Subcutaneous abdominal adipose tissue (tissue), 5 donors: ENCODE results near the gene INTS6L.

Experiments
- H3K27ac ChIP-seq: one replicate; pipeline ENCODE4 v1.7.0; 2013; ENCODE audit warnings: low read depth, mild to moderate bottlenecking, inconsistent platforms, low read length, moderate library complexity
- H3K27me3 ChIP-seq, 5 donors: one replicate each; pipeline ENCODE4 v1.7.0; 2013; ENCODE audit warnings: low read length in 5 of 5, inconsistent platforms in 1 of 5; ENCODE audit not compliant: control insufficient read depth in 5 of 5, insufficient read depth in 4 of 5
- H3K36me3 ChIP-seq, 5 donors: one replicate each; pipeline ENCODE4 v1.7.0; 2013; ENCODE audit warnings: low read length in 5 of 5; ENCODE audit not compliant: control insufficient read depth in 5 of 5, insufficient read depth in 5 of 5
- H3K4me1 ChIP-seq, 5 donors: one replicate each; pipeline ENCODE4 v1.7.0; 2013; ENCODE audit warnings: low read length in 5 of 5, mild to moderate bottlenecking in 3 of 5, moderate library complexity in 1 of 5; ENCODE audit not compliant: control insufficient read depth in 5 of 5, insufficient read depth in 5 of 5
- H3K4me3 ChIP-seq, 5 donors: one replicate each; pipeline ENCODE4 v1.7.0; 2013; ENCODE audit warnings: low read length in 5 of 5, low read depth in 1 of 5
- H3K9ac ChIP-seq, 5 donors: one replicate each; pipeline ENCODE4 v1.7.0; 2013; ENCODE audit warnings: low read length in 5 of 5, mild to moderate bottlenecking in 4 of 5, moderate library complexity in 3 of 5
- H3K9me3 ChIP-seq, 5 donors: one replicate each; pipeline ENCODE4 v1.7.0; 2013; ENCODE audit warnings: low read length in 5 of 5; ENCODE audit not compliant: control insufficient read depth in 5 of 5
- donor health status: healthy.
- donor health status: healthy.
- donor health status: healthy.
- donor health status: healthy.
- donor health status: healthy.

INTS6L gene

GRCh38 chrX:135497736-135498135, 22.7 kb upstream of the INTS6L start:
- H3K9ac ChIP-seq, result no peak overlapping the region
- H3K36me3 ChIP-seq, result no peaks in the 10 kb centered on the region
- H3K27me3 ChIP-seq, result peaks cover 3 to 11% (median 3%) of the 10 kb centered on the region in 5 donors
- no peak overlapping the region for H3K4me3 ChIP-seq
- no peak overlapping the region for H3K27ac ChIP-seq
- H3K9me3 ChIP-seq, result peaks cover 0 to 5% (median 0%) of the 10 kb centered on the region in 5 donors
- no peaks in the 10 kb centered on the region for H3K4me1 ChIP-seq

DNA sequence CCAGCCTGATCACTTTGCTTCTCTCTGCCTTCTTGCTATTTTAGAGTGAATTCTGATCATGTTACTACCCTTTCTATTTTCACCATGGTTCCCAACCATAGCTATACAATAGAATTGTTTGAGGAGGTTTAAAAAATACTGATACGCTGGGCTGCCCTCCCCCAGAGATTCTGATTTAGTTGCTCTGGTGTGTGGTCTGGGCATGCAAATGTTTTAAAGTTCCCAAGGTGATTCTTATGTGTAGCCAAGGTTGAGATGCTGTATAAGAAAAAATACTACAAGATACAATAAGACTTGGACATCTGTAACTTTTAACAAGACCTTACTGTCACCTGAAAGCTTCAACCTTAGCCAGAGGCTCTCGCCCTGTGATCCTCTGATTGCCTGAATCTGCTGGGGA, 22.2 kb upstream of the INTS6L start:
- Histone ChIP-seq H3K4me3 (no peak overlapping the region), H3K9ac (no peak overlapping the region), H3K27me3 (peaks cover 3 to 11% (median 3%) of the 10 kb centered on the region in 5 donors), H3K9me3 (peaks cover 0 to 5% (median 0%) of the 10 kb centered on the region in 5 donors), H3K4me1 (no peaks in the 10 kb centered on the region), H3K36me3 (no peaks in the 10 kb centered on the region), H3K27ac (no peak overlapping the region)

DNA sequence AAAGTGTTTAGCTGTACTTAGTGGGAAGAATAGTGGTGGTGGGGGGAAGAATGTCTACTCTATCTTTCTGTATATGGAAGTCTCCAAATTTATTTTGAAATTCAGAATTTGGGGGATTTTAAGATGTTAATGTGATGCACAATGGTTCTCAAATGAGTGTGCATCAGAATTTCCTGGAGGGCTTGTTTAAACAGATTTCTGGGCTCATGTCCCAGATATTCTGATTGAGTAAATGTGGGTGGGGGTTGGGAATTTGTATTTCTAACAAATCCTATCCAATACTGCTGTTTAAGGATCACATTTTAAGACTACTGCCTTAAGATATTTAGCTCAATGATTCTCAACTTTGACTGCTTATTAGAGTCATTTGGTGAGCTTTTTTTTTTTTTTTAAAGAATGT, 15.1 kb upstream of the INTS6L start:
- Histone ChIP-seq H3K4me1 (no peaks in the 10 kb centered on the region), H3K9me3 (no peaks in the 10 kb centered on the region), H3K27ac (no peak overlapping the region), H3K4me3 (no peak overlapping the region), H3K27me3 (peaks cover 0 to 6% (median 3%) of the 10 kb centered on the region in 5 donors), H3K36me3 (no peaks in the 10 kb centered on the region), H3K9ac (no peak overlapping the region)

GRCh38 chrX:135509885-135510284, 10.6 kb upstream of the INTS6L start:
- H3K4me3 ChIP-seq, result no peak overlapping the region
- H3K9me3 ChIP-seq, result no peaks in the 10 kb centered on the region
- no peak overlapping the region for H3K9ac ChIP-seq
- H3K27me3 ChIP-seq, result peaks cover 0 to 6% (median 3%) of the 10 kb centered on the region in 5 donors
- H3K4me1 ChIP-seq, result no peaks in the 10 kb centered on the region
- no peak overlapping the region for H3K27ac ChIP-seq
- H3K36me3 ChIP-seq, result no peaks in the 10 kb centered on the region

DNA sequence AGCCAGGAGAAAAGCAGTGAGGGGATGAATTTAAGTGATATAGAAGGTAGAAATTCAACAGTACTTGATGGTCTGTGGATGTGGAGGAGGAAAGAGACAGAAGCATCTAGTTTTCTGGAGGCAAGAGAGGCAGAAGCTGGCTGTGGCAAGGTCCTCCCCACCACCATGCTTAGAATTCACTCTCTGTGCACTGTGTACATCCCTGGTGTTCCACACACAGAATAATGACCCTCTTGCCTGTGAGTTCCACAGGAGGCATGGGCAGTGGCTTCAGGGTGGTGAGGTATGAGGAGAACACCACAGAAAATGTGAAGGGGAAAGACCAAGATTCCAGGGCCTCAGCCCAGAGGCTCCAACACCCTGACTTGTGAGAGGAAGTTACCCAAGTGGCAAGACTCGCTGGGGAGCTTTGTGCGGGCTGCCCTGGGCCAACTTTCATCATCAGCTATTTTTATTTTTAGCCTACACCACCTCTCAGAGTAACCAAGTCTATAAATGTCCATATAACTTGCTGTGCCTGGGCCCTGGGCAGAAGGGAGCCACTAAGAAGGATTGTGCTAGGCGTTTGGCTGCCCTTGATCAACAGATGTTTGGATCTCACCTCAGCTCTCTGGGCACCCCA, 7.8 kb upstream of the INTS6L start:
- Histone ChIP-seq H3K9ac (no peak overlapping the region), H3K9me3 (no peaks in the 10 kb centered on the region), H3K36me3 (no peaks in the 10 kb centered on the region), H3K27ac (no peak overlapping the region), H3K4me3 (no peak overlapping the region), H3K4me1 (no peaks in the 10 kb centered on the region), H3K27me3 (peaks cover 0 to 6% (median 3%) of the 10 kb centered on the region in 5 donors)

GRCh38 chrX:135513130-135513515, 7.3 kb upstream of the INTS6L start:
- Histone ChIP-seq H3K27me3 (peaks cover 0 to 6% (median 3%) of the 10 kb centered on the region in 5 donors), H3K36me3 (no peaks in the 10 kb centered on the region), H3K4me1 (no peaks in the 10 kb centered on the region), H3K27ac (no peak overlapping the region), H3K9ac (no peak overlapping the region), H3K9me3 (no peaks in the 10 kb centered on the region), H3K4me3 (no peak overlapping the region)

DNA sequence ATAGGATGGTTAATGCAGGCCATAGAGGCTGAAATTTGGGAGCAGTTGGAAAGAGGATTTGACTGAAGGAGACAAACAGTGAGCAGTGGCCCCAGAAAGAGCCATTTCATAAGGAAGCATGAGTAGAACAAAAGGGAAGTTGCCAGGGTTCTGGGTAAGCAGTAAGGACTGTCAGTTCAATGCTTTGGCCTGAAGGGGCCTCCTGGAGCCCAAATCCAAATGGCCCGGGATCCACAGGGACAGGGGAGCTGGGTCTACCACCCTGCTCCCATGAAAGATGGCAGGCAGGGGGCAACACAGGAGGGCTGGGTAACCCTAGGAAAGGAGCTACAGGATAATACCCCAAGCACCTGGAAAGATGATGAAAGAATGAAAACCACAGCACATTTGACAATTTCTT, 4.1 kb upstream of the INTS6L start:
- Histone ChIP-seq H3K4me3 (no peak overlapping the region), H3K9ac (no peak overlapping the region), H3K27ac (no peak overlapping the region), H3K27me3 (peaks cover 0 to 3% (median 0%) of the 10 kb centered on the region in 5 donors), H3K4me1 (peaks cover 0 to 10% (median 3%) of the 10 kb centered on the region in 5 donors), H3K9me3 (no peaks in the 10 kb centered on the region), H3K36me3 (no peaks in the 10 kb centered on the region)

DNA sequence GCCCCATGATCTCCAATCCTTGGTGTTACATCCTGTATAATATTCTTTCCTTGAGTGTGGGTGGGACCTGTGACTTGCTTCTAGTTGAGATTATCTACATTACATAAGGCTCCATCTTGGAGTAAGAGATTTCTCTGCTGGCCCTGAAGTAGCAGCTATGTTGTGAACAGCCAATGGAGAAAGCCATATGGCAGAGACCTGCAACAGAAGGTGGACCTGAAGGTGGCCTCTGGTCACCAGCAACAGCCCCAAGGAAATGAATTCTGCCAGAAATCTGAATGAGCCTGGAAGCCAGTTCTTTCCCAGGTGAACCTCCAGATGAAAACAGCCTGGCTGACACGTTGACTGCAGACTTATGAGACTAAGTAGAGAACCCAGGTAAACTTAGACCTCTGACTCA, 2.3 kb upstream of the INTS6L start:
- H3K9me3 ChIP-seq, result no peaks in the 10 kb centered on the region
- H3K9ac ChIP-seq, result no peak overlapping the region
- no peak overlapping the region for H3K4me3 ChIP-seq
- no peak overlapping the region for H3K27ac ChIP-seq
- H3K27me3 ChIP-seq, result peaks cover 0 to 3% (median 0%) of the 10 kb centered on the region in 5 donors
- H3K4me1 ChIP-seq, result peaks cover 0 to 20% (median 4%) of the 10 kb centered on the region in 5 donors
- no peaks in the 10 kb centered on the region for H3K36me3 ChIP-seq

DNA sequence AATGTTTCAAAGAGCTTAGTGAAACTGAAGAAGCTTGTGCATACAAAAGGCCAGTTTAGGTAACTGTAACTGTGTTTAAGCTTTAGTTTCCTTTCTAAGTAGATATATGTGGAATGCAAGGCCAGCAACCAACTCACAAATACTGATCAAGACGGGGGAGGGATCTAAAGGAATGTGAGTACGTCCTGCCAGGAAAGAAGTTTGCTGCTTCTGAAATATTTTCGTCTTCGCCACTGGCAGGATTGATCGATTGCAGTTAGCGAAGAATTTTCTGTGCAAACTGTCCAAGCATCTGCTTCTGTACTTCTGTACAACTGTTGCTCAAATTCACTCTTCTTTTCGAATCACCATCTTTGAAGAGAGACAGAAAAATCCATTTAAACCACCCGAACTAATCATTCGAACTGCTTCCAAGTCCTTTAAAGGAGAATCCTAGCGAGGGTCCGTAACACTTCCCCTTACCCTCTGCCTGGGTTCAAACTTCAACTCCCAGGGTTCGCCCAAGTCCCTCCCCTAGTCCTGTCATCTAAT, 373 bp upstream of the INTS6L start:
- no peaks in the 10 kb centered on the region for H3K36me3 ChIP-seq
- peaks cover 0 to 20% (median 4%) of the 10 kb centered on the region in 5 donors for H3K4me1 ChIP-seq
- peaks cover 0 to 3% (median 0%) of the 10 kb centered on the region in 5 donors for H3K27me3 ChIP-seq
- H3K9ac ChIP-seq, result peak overlapping the region in 1 of 5 donors; percentile 20
- no peaks in the 10 kb centered on the region for H3K9me3 ChIP-seq
- H3K4me3 ChIP-seq, result peak overlapping the region; percentile 70 to 81 (median 71)
- peak overlapping the region; percentile 39 for H3K27ac ChIP-seq

DNA sequence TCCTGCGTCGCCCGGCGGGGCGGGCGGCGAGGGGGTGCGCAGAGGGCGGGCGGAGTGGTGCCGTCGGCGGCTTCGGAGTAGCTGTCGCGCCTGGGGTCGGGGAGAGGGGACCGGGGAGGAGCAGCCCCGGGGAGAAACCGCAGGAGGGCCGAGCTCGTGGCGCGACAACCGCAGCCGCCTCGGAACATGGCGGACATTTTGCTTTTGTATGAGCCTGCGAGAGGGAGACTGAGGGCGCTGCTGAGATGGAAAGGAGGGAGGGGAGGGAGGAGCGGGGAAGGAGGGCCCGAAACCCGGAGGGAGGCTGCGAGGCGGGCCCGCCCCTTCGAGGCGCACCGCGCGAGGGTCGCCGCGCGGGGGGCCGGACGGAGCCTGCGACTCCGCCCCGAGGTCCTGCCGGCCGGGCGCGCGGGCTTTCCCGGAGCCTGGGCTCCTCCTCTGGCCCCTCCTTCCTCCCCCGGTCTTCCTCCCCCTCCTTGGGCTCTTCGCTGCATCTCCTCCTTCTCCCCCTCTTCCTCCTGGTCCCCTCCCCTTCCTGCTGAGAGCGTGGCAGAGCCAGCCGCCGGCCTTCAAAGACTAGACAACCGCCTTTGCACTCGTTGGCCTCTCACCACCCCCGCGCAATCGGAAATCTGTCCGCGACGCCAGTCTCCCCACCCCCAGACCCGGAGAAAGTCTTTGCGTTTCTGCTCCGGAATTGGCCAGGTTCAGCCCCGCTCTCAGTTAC, 1.1 kb downstream of the INTS6L start:
- Histone ChIP-seq H3K27me3 (peaks cover 0 to 3% (median 0%) of the 10 kb centered on the region in 5 donors), H3K4me1 (peaks cover 0 to 20% (median 4%) of the 10 kb centered on the region in 5 donors), H3K9me3 (no peaks in the 10 kb centered on the region), H3K9ac (peak overlapping the region in 4 of 5 donors; percentile 55 to 74 (median 65)), H3K36me3 (no peaks in the 10 kb centered on the region), H3K4me3 (peak overlapping the region; percentile 70 to 84 (median 73)), H3K27ac (peak overlapping the region; percentile 39)
